ENCODE results near the gene SPEF1. TPM values are rescaled to one million over a fixed set of nuclear protein-coding genes. Genes with fewer than 3 reads are reported as not detected.

SPEF1 gene
- total RNA-seq, 1 donor from 2014 or later = 0.22 TPM

DNA sequence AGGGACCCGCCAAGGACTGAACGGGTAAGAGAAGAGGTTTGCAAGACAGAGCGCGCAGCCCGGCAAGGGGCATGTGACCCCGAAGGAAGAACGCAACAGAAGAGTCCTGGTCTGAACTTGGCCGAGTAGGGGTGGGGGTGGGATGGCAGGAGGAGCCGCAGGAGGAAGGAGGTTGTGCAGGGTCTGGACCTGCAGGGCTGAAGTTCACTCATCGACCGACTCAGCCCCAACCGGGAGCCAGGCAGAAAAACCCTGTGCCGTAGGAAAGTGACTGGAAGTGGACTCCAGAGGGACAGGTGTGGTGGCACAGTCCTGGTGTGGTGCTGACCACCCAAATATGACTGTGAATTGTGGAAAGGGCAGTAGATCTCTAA is 28.9 kb downstream of the SPEF1 start:
- Mint-ChIP-seq H3K4me3 (ENCODE audit: unreplicated experiment) (peak overlapping the region; percentile 64), H3K27me3 (ENCODE audit: unreplicated experiment) (peaks cover 11% of the 10 kb centered on the region), H3K9me3 (ENCODE audit: unreplicated experiment) (peaks cover 5% of the 10 kb centered on the region)

DNA sequence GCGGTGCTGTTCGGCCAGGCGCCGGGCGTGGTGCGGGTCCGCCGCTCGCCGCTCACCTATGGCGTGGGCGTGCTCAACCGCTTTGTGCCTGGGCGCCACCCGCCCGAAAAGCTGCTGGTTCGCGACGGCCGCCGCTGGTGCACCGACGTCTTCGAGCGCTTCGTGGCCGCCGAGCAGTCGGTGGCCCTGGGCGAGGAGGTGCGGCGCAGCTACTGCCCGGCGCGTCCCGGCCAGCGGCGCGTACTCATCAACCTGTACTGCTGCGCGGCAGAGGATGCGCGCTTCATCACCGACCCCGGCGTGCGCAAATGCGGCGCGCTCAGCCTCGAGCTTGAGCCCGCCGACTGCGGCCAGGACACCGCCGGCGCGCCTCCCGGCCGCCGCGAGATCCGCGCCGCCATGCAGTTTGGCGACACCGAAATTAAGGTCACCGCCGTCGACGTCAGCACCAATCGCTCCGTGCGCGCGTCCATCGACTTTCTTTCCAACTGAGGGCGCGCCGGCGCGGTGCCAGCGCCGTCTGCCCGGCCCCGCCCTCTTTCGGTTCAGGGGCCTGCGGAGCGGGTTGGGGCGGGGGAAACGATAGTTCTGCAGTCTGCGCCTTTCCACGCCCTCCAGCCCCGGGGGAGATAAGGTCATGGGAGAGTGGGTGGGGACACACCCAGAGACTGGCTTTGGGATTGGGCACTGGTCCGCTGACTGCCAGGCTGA is 29.4 kb downstream of the SPEF1 start:
- Mint-ChIP-seq H3K36me3 (ENCODE audit: unreplicated experiment) (no peaks in the 10 kb centered on the region), H3K4me1 (ENCODE audit: low read depth, unreplicated experiment) (no peaks in the 10 kb centered on the region), H3K4me3 (ENCODE audit: unreplicated experiment) (peak overlapping the region; percentile 64), H3K27me3 (ENCODE audit: unreplicated experiment) (peaks cover 11% of the 10 kb centered on the region), H3K27ac (ENCODE audit: unreplicated experiment) (no peak overlapping the region), H3K9me3 (ENCODE audit: unreplicated experiment) (peaks cover 7% of the 10 kb centered on the region)
- peak; percentile 54 for DNase-seq
- no peak for TF ChIP-seq CTCF (IDR thresholded peaks at IDR 0.05; ENCODE audit: partially characterized antibody, unreplicated experiment)

More for the DNA sequence above, 28.9 kb downstream of the SPEF1 start:
- H3K36me3 Mint-ChIP-seq (ENCODE audit: unreplicated experiment) = no peaks in the 10 kb centered on the region
- DNase-seq = no peak
- TF ChIP-seq CTCF (IDR thresholded peaks at IDR 0.05; ENCODE audit: partially characterized antibody, unreplicated experiment) = no peak
- H3K4me1 Mint-ChIP-seq (ENCODE audit: low read depth, unreplicated experiment) = no peaks in the 10 kb centered on the region
- H3K27ac Mint-ChIP-seq (ENCODE audit: unreplicated experiment) = peak overlapping the region; percentile 29

- Mint-ChIP-seq H3K36me3 (ENCODE audit: unreplicated experiment) (no peaks in the 10 kb centered on the region), H3K9me3 (ENCODE audit: unreplicated experiment) (peaks cover 7% of the 10 kb centered on the region), H3K4me1 (ENCODE audit: low read depth, unreplicated experiment) (no peaks in the 10 kb centered on the region), H3K27ac (ENCODE audit: unreplicated experiment) (no peak overlapping the region), H3K4me3 (ENCODE audit: unreplicated experiment) (peak overlapping the region; percentile 64), H3K27me3 (ENCODE audit: unreplicated experiment) (peaks cover 12% of the 10 kb centered on the region)
- TF ChIP-seq CTCF (IDR thresholded peaks at IDR 0.05; ENCODE audit: partially characterized antibody, unreplicated experiment) = peak; percentile 42
- DNase-seq = no peak
Measured at GRCh38 chr20:3751305-3751674, 30.0 kb downstream of the SPEF1 start.

- peak; percentile 99 for TF ChIP-seq CTCF (IDR thresholded peaks at IDR 0.05; ENCODE audit: partially characterized antibody, unreplicated experiment)
- Mint-ChIP-seq H3K4me3 (ENCODE audit: unreplicated experiment) (peak overlapping the region; percentile 71), H3K4me1 (ENCODE audit: low read depth, unreplicated experiment) (no peaks in the 10 kb centered on the region), H3K9me3 (ENCODE audit: unreplicated experiment) (peaks cover 7% of the 10 kb centered on the region), H3K36me3 (ENCODE audit: unreplicated experiment) (no peaks in the 10 kb centered on the region), H3K27me3 (ENCODE audit: unreplicated experiment) (peaks cover 14% of the 10 kb centered on the region), H3K27ac (ENCODE audit: unreplicated experiment) (no peak overlapping the region)
- DNase-seq = peak; percentile 86
Measured at GRCh38 chr20:3749689-3750531, 31.3 kb downstream of the SPEF1 start.
